B cell (primary cell): ENCODE measurements around the gene CLSTN2. TPM values are rescaled to one million over a fixed set of nuclear protein-coding genes. Genes with fewer than 3 reads are reported as not detected.

Experiments used
- ATAC-seq: fragments of 200-7000 bp; cut with Tn5 transposase; one replicate; pipeline ENCODE4 v1.10.0; 2021; ENCODE audit warnings: low read depth, mild to moderate bottlenecking, moderate number of reproducible peaks, moderate library complexity
- CTCF ChIA-PET: fragments of 350-600 bp; sonication (Branson Sonifier 250); formaldehyde crosslinking; loops from one replicate; lab custom pipeline; 2021; ENCODE audit warnings: antibody characterized with exemption, inconsistent platforms; lab: Charles Lee
- POLR2A ChIA-PET: fragments of 350-600 bp; sonication (Branson Sonifier 250); formaldehyde crosslinking; loops from one replicate; lab custom pipeline; 2021; ENCODE audit warnings: antibody characterized with exemption; lab: Charles Lee
- DNase-seq: peaks from one replicate; pipeline ENCODE4 v3.0.0; 2013
- H2AFZ ChIP-seq: 2 replicates; pipeline ENCODE4 v1.6.1; 2012; ENCODE audit warnings: mild to moderate bottlenecking, low read depth, low read length; ENCODE audit not compliant: insufficient read depth, poor library complexity, severe bottlenecking
- H3K27ac ChIP-seq, 2 donors: 1 replicate in 1 of 2; 2 replicates in 1 of 2; pipeline ENCODE4 v1.5.1; 2012 to 2013; ENCODE audit warnings: low read length in 2 of 2, mild to moderate bottlenecking in 2 of 2, moderate library complexity in 1 of 2
- H3K27me3 ChIP-seq, 4 experiments: fragments of 200-600 bp in 1 of 4; sonication (generic) in 1 of 4; replicated peaks in 1 of 4; 1 replicate in 2 of 4; 2 replicates in 2 of 4; pipeline versions ENCODE4 v1.6.1 to v1.7.0; 2013 to 2016; ENCODE audit warnings: low read length in 3 of 4, mild to moderate bottlenecking in 2 of 4, mixed read lengths in 1 of 4, moderate library complexity in 1 of 4; ENCODE audit not compliant: insufficient read depth in 4 of 4, control insufficient read depth in 3 of 4; ENCODE audit errors: control extremely low read depth in 1 of 4
- H3K36me3 ChIP-seq, 2 experiments: replicated peaks in 1 of 2; 1 replicate in 1 of 2; 2 replicates in 1 of 2; pipeline versions ENCODE4 v1.6.1 to v1.7.1; 2013; ENCODE audit warnings: low read length in 1 of 2; ENCODE audit not compliant: insufficient read depth in 2 of 2, control insufficient read depth in 1 of 2; ENCODE audit errors: control extremely low read depth in 1 of 2, extremely low read depth in 1 of 2
- H3K4me1 ChIP-seq, 2 donors: fragments of 200-600 bp in 1 of 2; sonication (generic) in 1 of 2; 1 replicate in 1 of 2; 2 replicates in 1 of 2; pipeline versions ENCODE4 v1.5.1 to v1.6.1; 2013 to 2017; ENCODE audit warnings: low read length in 2 of 2; ENCODE audit not compliant: control insufficient read depth in 2 of 2, insufficient read depth in 2 of 2
- H3K4me2 ChIP-seq: replicated peaks from 2 replicates; pipeline ENCODE3; 2012; ENCODE audit warnings: mild to moderate bottlenecking, low read depth, low read length; ENCODE audit not compliant: poor library complexity, severe bottlenecking
- H3K4me3 ChIP-seq, 5 experiments: fragments of 200-600 bp in 1 of 5; sonication (generic) in 1 of 5; 1 replicate in 3 of 5; 2 replicates in 2 of 5; pipeline versions ENCODE4 v1.5.1 to v1.7.0; 2011 to 2016; ENCODE audit warnings: low read length in 4 of 5, mild to moderate bottlenecking in 4 of 5, low read depth in 2 of 5, control low read depth in 1 of 5, moderate library complexity in 1 of 5; ENCODE audit not compliant: insufficient read depth in 1 of 5; ENCODE audit errors: control extremely low read depth in 1 of 5, extremely low read depth in 1 of 5
- H3K79me2 ChIP-seq: fragments of 200-600 bp; sonication (generic); one replicate; pipeline ENCODE4 v1.6.0; 2016; ENCODE audit warnings: low read length; ENCODE audit not compliant: control insufficient read depth, insufficient read depth
- H3K9ac ChIP-seq: fragments of 200-600 bp; sonication (generic); 2 replicates; pipeline ENCODE4 v1.6.1; 2017; ENCODE audit warnings: mild to moderate bottlenecking, low read length, moderate library complexity
- H3K9me3 ChIP-seq, 3 donors: one replicate each; pipeline versions ENCODE4 v1.6.1 to v1.7.1; 2013; ENCODE audit warnings: low read length in 2 of 3; ENCODE audit not compliant: control insufficient read depth in 2 of 3, insufficient read depth in 1 of 3; ENCODE audit errors: control extremely low read depth in 1 of 3
- H4K20me1 ChIP-seq: 2 replicates; pipeline ENCODE4 v1.6.0; 2012; ENCODE audit warnings: mild to moderate bottlenecking, low read length; ENCODE audit not compliant: insufficient read depth, control insufficient read depth, poor library complexity, severe bottlenecking
- H3K27ac Mint-ChIP-seq: one replicate; pipeline ENCODE4 v1.8.0; 2021; ENCODE audit warnings: mixed read lengths
- H3K27me3 Mint-ChIP-seq: one replicate; pipeline ENCODE4 v1.8.0; 2021; ENCODE audit warnings: mixed read lengths
- H3K4me1 Mint-ChIP-seq: one replicate; pipeline ENCODE4 v1.8.0; 2021; ENCODE audit warnings: mixed read lengths
- H3K4me3 Mint-ChIP-seq: one replicate; pipeline ENCODE4 v1.8.0; 2021; ENCODE audit warnings: mixed read lengths
- H3K9me3 Mint-ChIP-seq: one replicate; pipeline ENCODE4 v1.8.0; 2022; ENCODE audit warnings: mixed read lengths; ENCODE audit not compliant: insufficient read depth
- EZH2 ChIP-seq: IDR thresholded peaks from 2 replicates; pipeline ENCODE4 v1.6.1; 2012; ENCODE audit warnings: borderline replicate concordance, low read depth, mild to moderate bottlenecking, moderate library complexity, low read length; ENCODE audit not compliant: insufficient read depth, poor library complexity, severe bottlenecking
- WGBS: methylation state at CpG from one replicate; pipeline ENCODE4 v1.1.5; 2013; ENCODE audit warnings: missing lambda C conversion rate; ENCODE audit not compliant: insufficient coverage; 5-methylcytosine and 5-hydroxymethylcytosine counted together
- intact Hi-C: fragments of 100-400 bp; cut with micrococcal nuclease; formaldehyde crosslinking; loops from one replicate; pipeline ENCODE4 v1.10.0; 2022
- polyA plus RNA-seq: library from polyadenylated mRNA; depleted of rRNA; stranded (reverse); fragments of >200 nt; gene quantifications from 2 replicates; pipeline ENCODE4 v1.2.3, GENCODE V29; 2012
- total RNA-seq, 2 donors: library from RNA; stranded (reverse); fragments of 120-200 nt in 1 of 2; gene quantifications; 1 replicate in 1 of 2; 2 replicates in 1 of 2; pipeline versions ENCODE4 v1.2.3 to v1.2.4, GENCODE V29; 2013 to 2022
- TF ChIP-seq, protein P1 (sequence below): fragments of 200-600 bp; IDR thresholded peaks from one replicate; pipeline ENCODE4 v1.8.0; 2022; ENCODE audit warnings: antibody characterized with exemption, mild to moderate bottlenecking

The CLSTN2 gene
- total and polyA plus RNA-seq, 2 donors (not counting 1 experiment from before 2014, with no cell fraction given): not detected

DNA sequence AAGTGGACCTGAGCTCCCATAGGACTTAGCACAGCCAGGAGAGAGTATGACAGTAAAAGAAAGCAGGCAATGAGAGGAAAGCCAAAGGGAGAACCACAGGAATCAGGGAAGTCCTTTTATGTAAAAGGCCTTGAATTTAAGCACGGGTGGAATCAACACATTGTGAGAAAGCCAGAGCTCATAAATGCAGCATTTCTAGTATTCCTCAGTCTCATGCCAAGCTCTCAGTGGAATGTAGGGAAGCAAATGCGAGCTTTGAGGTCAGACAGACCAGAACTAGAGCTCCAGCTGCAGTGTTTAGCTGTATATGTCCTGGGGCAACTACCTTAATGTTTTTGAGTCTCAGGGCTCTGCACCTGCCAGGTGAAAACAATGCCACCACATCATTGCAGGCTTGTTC lies 610.8 kb downstream of the CLSTN2 start:
- no peaks in the 10 kb centered on the region for H3K4me1 Mint-ChIP-seq
- POLR2A ChIA-PET: no interaction called here
- intact Hi-C loops: no loop called here
- H2AFZ ChIP-seq: no peak overlapping the region
- WGBS: 64% methylated on average over 2 of the region's 2 CpGs
- DNase-seq (no peak), ATAC-seq (no peak)
- H3K4me3 ChIP-seq: no peak overlapping the region
- TF ChIP-seq, protein P1, sequence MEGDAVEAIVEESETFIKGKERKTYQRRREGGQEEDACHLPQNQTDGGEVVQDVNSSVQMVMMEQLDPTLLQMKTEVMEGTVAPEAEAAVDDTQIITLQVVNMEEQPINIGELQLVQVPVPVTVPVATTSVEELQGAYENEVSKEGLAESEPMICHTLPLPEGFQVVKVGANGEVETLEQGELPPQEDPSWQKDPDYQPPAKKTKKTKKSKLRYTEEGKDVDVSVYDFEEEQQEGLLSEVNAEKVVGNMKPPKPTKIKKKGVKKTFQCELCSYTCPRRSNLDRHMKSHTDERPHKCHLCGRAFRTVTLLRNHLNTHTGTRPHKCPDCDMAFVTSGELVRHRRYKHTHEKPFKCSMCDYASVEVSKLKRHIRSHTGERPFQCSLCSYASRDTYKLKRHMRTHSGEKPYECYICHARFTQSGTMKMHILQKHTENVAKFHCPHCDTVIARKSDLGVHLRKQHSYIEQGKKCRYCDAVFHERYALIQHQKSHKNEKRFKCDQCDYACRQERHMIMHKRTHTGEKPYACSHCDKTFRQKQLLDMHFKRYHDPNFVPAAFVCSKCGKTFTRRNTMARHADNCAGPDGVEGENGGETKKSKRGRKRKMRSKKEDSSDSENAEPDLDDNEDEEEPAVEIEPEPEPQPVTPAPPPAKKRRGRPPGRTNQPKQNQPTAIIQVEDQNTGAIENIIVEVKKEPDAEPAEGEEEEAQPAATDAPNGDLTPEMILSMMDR: no peak
- TF ChIP-seq EZH2: no peak
- H3K27ac Mint-ChIP-seq: no peak overlapping the region
- no peak overlapping the region for H3K4me2 ChIP-seq
- H3K27ac ChIP-seq: no peak overlapping the region
- H3K27me3 Mint-ChIP-seq: no peaks in the 10 kb centered on the region
- H3K9ac ChIP-seq: no peak overlapping the region
- no peaks in the 10 kb centered on the region for H3K9me3 ChIP-seq
- no peak overlapping the region for H3K4me3 Mint-ChIP-seq
- CTCF ChIA-PET: no interaction called here
- no peaks in the 10 kb centered on the region for H4K20me1 ChIP-seq
- no peaks in the 10 kb centered on the region for H3K79me2 ChIP-seq
- no peaks in the 10 kb centered on the region for H3K36me3 ChIP-seq
- H3K4me1 ChIP-seq: peaks cover 0 to under 1% of the 10 kb centered on the region in 2 donors
- no peaks in the 10 kb centered on the region for H3K9me3 Mint-ChIP-seq
- peaks cover 0 to 4% (median 0%) of the 10 kb centered on the region in 4 experiments for H3K27me3 ChIP-seq

DNA sequence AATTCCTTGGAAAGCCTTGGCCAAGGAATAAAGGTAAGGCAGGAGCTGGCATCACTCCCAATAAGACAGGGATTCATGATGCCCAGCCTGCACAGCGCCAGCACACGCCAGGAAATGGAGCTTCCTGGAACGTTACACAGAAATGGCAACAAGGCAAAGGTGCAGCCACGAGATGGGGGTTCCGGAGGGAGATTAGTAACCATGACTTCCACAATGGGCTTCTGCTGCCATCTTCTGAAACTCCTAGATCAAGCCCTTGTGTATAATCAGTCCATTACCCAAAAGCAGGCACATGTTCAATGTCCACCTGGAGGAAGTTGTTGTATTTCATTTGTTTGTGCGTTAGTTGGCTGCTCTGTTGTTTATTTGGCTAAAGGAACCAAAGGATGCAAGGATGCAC lies 611.7 kb downstream of the CLSTN2 start:
- Histone ChIP-seq H3K36me3 (no peaks in the 10 kb centered on the region), H3K79me2 (no peaks in the 10 kb centered on the region), H2AFZ (no peak overlapping the region), H3K9me3 (no peaks in the 10 kb centered on the region), H3K27me3 (peaks cover 0 to 4% (median 0%) of the 10 kb centered on the region in 4 experiments), H3K27ac (no peak overlapping the region), H3K4me2 (no peak overlapping the region), H3K9ac (no peak overlapping the region), H3K4me3 (no peak overlapping the region), H4K20me1 (no peaks in the 10 kb centered on the region), H3K4me1 (no peaks in the 10 kb centered on the region)
- H3K27me3 Mint-ChIP-seq: no peaks in the 10 kb centered on the region
- no peak overlapping the region for H3K27ac Mint-ChIP-seq
- TF ChIP-seq, protein P1: no peak
- no peak for TF ChIP-seq EZH2
- CTCF ChIA-PET: no interaction called here
- H3K4me3 Mint-ChIP-seq: no peak overlapping the region
- intact Hi-C loops: no loop called here
- no peaks in the 10 kb centered on the region for H3K4me1 Mint-ChIP-seq
- no peaks in the 10 kb centered on the region for H3K9me3 Mint-ChIP-seq
- ATAC-seq (no peak), DNase-seq (no peak)
- 58% methylated on average over 6 of the region's 6 CpGs for WGBS
- POLR2A ChIA-PET: no interaction called here
